GM13976 (cell line): ENCODE results near the gene PRCD.

Experiments used
- DNase-seq: peaks from one replicate; pipeline ENCODE4 v3.0.0; 2012; ENCODE audit warnings: low spot score
- CTCF ChIP-seq: IDR thresholded peaks from 2 replicates; pipeline ENCODE4 v1.5.1; 2012; ENCODE audit warnings: borderline replicate concordance, mild to moderate bottlenecking; ENCODE audit not compliant: insufficient read depth; ENCODE audit errors: extremely low read depth, missing control alignments, control extremely low read depth
- in situ Hi-C: fragments of 300-500 bp; cut with MboI; formaldehyde crosslinking; loops from one replicate; pipeline ENCODE4 v1.12.0; 2022; ENCODE audit warnings: low sequenced_read_pairs, mixed read lengths, inconsistent platforms; ENCODE audit not compliant: unreplicated experiment

Gene PRCD

GRCh38 chr17:76547642-76548202, 7.9 kb downstream of the PRCD start:
- DNase-seq = no peak
- in situ Hi-C loops = no loop called here
- TF ChIP-seq CTCF = no peak

- no peak for DNase-seq
- in situ Hi-C loops = no loop called here
- TF ChIP-seq CTCF = no peak
These were observed 8.8 kb downstream of the PRCD start for GRCh38 chr17:76548378-76549214.

- DNase-seq = no peak
- TF ChIP-seq CTCF = no peak
- in situ Hi-C loops = no loop called here
These were observed 9.3 kb downstream of the PRCD start for GRCh38 chr17:76549215-76549518.

- no peak for DNase-seq
- in situ Hi-C loops = no loop called here
- TF ChIP-seq CTCF = no peak
These were observed 9.7 kb downstream of the PRCD start for GRCh38 chr17:76549539-76549938.

GRCh38 chr17:76550712-76551615, 11.1 kb downstream of the PRCD start:
- no peak for TF ChIP-seq CTCF
- in situ Hi-C loops = no loop called here
- DNase-seq = no peak

GRCh38 chr17:76551685-76552084, 11.8 kb downstream of the PRCD start:
- DNase-seq = no peak
- no peak for TF ChIP-seq CTCF
- in situ Hi-C loops = no loop called here
